ENCODE data around the gene MCOLN3.
"Not testable (repeated sequence)": the region's sequence is repeated elsewhere in the genome, so short reads cannot be mapped to it uniquely, and the experiment has no call there.

Gene MCOLN3

GRCh38 chr1:85047472-85048295 is 616 bp downstream of the MCOLN3 start:
- DNase-seq = no peak

GRCh38 chr1:85047144-85047471 is 1.2 kb downstream of the MCOLN3 start:
- DNase-seq = no peak

GRCh38 chr1:85042413-85042812 is 5.9 kb downstream of the MCOLN3 start:
- DNase-seq = no peak

- no peak for DNase-seq
Measured at GRCh38 chr1:85041793-85042192, 6.5 kb downstream of the MCOLN3 start.

GRCh38 chr1:85033221-85033620 is 15.1 kb downstream of the MCOLN3 start:
- DNase-seq = no peak

GRCh38 chr1:85030536-85030935 is 17.8 kb downstream of the MCOLN3 start:
- no peak for DNase-seq

GRCh38 chr1:85028151-85028550 is 20.1 kb downstream of the MCOLN3 start:
- no peak for DNase-seq

- peak; percentile 26 for DNase-seq
Measured at GRCh38 chr1:85027242-85027983, 20.9 kb downstream of the MCOLN3 start.

- no peak for DNase-seq
Measured at GRCh38 chr1:85025940-85026339, 22.4 kb downstream of the MCOLN3 start.

GRCh38 chr1:85024736-85025135 is 23.6 kb downstream of the MCOLN3 start:
- no peak for DNase-seq

- peak; percentile 31 for DNase-seq
Measured at GRCh38 chr1:85022700-85023099, 25.6 kb downstream of the MCOLN3 start.

- no peak for DNase-seq
Measured at GRCh38 chr1:85019994-85020393, 28.3 kb downstream of the MCOLN3 start.

GRCh38 chr1:85015826-85016225 is 32.5 kb downstream of the MCOLN3 start:
- DNase-seq = no peak

GRCh38 chr1:85005641-85006040 is 42.7 kb downstream of the MCOLN3 start:
- DNase-seq = not testable (repeated sequence)

- no peak for DNase-seq
Measured at GRCh38 chr1:85001742-85002141, 46.6 kb downstream of the MCOLN3 start.

GRCh38 chr1:84998642-84999280 is 49.5 kb downstream of the MCOLN3 start:
- peak; percentile 80 for DNase-seq

GRCh38 chr1:84997667-84998600 is 50.4 kb downstream of the MCOLN3 start:
- no peak for DNase-seq

GRCh38 chr1:84996846-84997666 is 51.2 kb downstream of the MCOLN3 start, which contains the start of gene MCOLN2:
TSS of gene MCOLN2 (minus strand) at chr1:84997113. CDS start at chr1:84996872, 241 bp downstream.
- peak; percentile 61 for DNase-seq

- DNase-seq = peak; percentile 78
Measured at GRCh38 chr1:84995484-84996334, 52.6 kb downstream of the MCOLN3 start.

GRCh38 chr1:84991097-84991920 is 57.0 kb downstream of the MCOLN3 start:
- DNase-seq = peak; percentile 68
